Measurements from ENCODE around the gene FAM234B.
A peak's percentile ranks its signal among the peaks of the same experiment; 100 is the strongest.

FAM234B gene

DNA sequence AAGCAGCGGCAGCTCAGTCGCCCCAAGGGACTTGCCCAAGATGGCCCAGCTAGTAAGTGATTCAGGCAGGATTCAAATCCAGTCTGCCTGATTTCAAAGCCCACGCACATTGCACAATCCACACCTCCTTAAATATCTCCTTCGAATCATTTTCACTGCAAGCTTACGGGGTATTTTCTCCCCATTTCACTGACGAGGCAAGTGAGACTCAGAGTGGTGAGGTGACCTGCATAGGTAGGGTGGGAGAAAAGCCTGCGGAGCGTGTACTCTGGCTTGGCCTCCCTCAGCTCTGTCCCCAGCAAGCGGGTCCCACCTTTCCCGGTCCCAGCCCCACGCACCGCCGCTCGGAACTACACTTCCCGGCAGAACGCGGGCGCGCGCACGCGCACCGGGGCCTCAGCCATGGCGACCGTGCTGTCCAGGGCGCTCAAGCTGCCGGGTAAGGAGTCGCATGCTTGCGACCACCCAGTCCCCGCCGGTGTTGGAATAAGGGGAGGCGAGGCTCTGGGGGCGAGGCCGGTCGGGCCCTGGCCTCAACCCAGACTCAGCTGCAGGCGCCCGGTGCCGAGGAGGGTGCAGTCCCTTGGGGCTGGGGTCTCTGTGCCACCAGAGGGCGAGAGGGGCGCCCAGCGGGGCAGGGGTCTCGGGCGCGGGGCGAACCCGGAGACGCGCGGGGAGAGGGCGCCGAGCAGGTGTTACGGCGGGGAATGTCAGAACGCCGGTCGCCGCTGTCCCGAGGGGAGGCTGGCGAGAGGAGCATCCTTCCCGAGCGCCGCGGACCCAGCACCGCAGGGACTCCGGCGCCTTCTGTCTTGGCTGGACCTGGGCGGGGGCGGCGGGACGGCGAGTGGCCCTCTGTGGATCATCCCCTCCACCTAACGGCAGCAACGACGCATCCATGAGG is at the start of gene FAM234B:
FAM234B (plus strand) TSS at position 380 of the 904 bp plus-strand sequence; CDS start at position 403, 23 bp downstream.
- DNase-seq = peak; percentile 23

- DNase-seq = no peak
Measured at GRCh38 chr12:12995088-12995487, 49.1 kb upstream of the FAM234B start.

GRCh38 chr12:12996209-12996608 is 48.0 kb upstream of the FAM234B start:
- no peak for DNase-seq

DNA sequence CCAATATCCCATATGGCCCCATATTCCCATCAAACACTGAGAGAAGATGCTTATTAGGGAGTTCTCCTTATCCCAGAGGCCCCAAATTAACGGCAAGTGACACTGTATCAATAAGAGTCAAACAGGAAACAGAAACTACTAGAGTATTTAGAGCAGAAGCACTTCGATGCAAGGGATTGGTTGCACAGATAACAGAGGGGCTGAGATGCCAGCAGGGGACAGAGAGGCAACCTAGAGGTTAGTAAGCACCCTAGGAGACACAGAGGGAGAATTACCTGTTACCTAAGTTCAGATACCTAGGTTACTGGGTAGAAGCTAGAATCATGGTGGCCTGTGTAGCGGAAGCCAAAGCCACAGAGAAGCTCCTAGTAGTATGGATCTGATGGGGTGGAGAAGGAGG is 47.0 kb upstream of the FAM234B start:
- no peak for DNase-seq

DNA sequence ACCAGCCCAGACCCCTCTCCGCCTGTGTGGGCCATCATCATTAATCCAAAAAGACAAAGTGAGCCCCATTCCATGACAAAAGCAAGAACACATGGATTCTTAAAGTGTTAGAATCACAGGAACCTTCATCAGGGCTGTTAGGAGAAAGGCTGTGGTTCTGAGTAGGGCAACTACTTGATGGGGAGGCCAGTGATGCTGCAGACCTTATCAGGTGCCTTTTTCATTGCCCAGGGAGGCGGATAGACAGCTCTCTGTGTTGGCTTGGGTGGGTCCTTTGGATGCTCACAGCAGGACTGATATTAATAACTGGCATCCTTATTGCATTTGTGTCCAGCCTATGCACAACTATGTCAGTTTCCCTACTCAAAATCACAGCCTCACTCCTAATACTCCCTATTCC is 46.4 kb upstream of the FAM234B start:
- DNase-seq = no peak

DNA sequence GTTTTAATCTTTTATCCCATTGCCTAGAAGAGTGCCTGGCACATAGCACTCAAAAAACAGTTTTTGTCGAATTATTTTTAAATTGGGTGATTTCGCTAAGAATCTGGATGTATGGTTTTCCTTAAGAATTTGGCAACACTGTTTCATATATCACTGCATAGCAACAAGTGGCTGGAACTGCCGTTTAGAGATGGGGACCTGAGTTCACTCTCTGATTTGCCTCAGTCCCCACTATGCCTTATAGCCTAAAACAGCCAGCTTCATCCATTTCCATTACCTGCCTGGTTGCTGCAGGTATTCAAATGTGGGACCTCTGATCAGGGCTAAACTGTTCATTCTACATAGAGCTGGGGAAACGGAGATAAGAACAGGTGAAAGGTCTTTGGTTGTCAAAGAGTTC is 45.9 kb upstream of the FAM234B start:
- no peak for DNase-seq

- DNase-seq = no peak
Measured at GRCh38 chr12:12999271-12999958, 44.8 kb upstream of the FAM234B start.

DNA sequence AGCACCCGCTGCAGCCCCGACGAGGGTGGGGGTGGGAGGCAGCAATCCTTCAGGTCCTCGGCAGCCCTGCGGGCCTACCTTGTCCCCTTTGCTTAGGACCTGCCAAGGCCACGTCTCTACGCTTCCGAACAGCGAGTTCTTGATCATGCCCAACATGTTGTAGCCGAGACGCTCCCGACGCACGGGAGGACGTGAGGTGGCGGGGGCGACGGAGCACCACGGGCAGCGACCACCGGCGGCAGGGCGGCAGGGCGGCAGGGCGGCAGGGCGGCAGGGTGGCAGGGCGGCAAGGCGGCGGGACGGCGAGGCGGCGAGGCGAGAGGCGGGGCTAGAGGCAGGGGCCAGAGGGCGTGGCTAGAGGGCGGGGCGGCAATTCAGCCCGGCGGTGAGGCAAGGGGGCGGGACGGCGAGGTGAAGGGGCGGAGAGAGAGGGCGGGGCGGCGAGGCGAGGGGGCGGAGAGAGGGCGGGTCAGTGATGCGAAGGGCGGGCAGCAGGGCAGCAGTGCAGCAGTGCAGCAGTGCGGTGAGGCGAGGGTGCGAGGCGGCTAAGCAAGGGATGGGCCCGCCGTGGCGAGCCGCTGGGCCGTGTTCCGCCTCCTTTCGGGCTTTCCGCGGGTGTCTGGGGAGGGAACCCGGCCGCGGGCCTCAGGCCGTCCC is 44.1 kb upstream of the FAM234B start, which contains the start of gene HEBP1:
HEBP1 (minus strand) TSS at position 307 of the 657 bp plus-strand sequence; CDS start at position 156, 151 bp downstream.
- DNase-seq = no peak

DNA sequence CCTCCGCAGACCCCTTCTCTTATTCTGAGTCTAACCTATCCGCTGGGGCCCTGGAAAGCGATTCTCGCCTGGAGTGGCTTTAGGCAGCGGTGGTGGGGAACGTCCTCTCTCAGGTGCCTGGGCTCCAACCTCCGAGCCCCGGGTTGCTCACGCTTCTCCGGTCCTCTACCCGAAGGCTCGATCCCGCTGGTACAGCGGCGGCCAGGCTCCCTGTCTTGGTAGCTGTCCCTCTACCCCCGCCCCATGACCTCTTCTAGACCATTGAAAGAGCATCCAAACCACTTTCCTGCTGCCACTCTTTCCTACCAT is 43.6 kb upstream of the FAM234B start:
- DNase-seq = no peak

GRCh38 chr12:13000925-13001774 is 43.0 kb upstream of the FAM234B start:
- DNase-seq = no peak

GRCh38 chr12:13001775-13002040 is 42.5 kb upstream of the FAM234B start:
- DNase-seq = no peak

GRCh38 chr12:13002301-13003097 is 41.7 kb upstream of the FAM234B start:
- DNase-seq = no peak

- no peak for DNase-seq
Measured at GRCh38 chr12:13004361-13004760, 39.8 kb upstream of the FAM234B start.

GRCh38 chr12:13004986-13005385 is 39.2 kb upstream of the FAM234B start:
- no peak for DNase-seq

- no peak for DNase-seq
Measured at GRCh38 chr12:13005649-13006048, 38.5 kb upstream of the FAM234B start.

DNA sequence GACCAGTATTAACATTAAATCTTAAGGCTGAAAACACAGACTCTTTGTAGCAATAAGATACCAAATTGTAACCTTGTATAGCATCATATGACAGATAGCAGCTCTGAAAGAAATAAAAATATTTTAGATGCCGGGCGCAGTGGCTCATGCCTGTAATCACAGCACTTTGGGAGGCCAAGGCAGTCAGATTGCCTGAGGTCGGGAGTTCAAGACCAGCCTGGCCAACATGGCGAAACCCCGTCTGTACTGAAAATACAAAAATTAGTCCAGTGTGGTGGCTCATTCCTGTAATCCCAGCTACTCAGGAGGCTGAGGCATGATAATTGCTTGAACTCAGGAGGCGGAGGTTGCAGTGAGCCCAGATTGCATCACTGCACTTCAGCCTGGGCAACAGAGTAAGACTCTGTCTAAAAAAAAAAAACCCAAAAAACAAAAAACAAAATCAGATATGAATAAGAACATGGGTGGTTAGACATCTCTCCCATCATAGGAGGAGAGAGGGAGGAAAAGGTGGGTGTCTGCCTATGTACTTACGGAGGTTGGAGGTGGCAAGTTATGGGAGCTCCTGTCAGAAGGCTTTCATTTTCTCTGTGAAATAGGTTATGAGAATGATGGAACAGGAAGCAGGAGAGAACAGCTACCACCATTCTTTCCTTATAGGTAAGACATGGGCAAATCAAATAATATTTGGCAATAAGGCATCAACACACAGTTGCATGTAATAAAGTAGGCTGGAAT is 36.5 kb upstream of the FAM234B start:
- no peak for DNase-seq

DNA sequence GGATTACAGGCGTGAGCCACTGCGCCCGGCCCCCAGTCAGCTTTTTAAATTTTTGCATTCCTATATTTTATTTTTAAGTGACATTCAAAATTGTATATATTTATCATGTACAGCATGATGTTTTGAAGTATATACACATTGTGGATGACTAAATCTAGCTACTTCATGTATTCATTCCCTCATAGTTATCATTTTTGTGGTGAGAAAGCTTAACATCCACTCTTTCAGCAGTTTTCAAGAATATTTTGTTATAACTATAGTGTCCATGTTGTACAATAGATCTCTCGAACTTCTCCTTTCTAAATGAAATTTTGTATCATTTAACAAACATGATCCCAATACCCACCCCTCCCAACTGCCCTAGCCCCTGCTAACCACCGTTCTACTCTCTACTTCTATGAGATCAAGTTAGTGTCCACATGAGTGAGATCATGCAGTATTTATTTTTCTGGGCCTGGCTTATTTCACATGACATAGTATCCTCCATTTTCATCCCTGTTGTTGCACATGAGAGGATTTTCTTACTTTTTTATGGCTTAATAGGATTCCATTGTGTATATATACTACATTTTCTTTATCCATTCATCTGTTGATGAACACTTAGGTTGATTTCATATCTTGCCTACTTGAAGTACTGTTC is 35.3 kb upstream of the FAM234B start:
- DNase-seq = no peak

DNA sequence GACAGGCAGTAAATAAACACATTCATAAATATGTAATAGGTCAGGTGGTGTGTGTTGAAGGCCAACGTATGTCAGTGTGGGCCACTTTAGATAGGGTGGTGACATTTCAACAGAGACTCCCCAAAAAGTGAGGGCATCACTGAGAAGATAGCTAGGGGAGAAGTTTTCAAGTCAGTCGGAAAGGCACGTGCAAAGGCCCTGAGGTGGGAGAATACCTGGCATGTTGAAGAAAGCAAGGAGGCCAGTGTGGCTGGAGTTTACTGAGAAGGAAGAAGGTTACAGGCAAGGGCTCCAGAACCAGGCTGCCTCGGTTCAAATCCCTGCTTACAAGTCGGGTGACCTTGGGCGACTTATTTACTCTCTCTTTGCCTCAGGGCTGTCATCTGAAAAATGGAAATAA is 33.1 kb upstream of the FAM234B start:
- DNase-seq = no peak

DNA sequence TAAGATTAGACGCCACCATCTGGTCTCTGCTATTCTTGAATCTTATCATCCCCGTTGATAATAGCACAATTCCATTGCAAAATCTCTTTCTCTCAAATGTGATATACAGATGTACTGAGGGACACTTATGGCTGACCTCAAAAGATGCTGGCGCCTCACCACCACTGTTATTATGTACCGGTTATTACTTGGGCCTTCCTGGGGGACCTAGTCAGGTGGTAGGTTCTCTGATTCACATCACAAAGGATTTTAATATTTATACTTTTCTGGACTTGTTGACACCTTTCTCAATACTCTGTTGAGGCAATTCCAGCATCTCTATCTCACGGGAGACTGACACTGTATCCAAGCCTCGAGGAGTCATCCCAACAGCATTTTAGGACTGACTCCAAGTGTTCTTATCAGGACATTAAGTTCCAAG is 21.3 kb upstream of the FAM234B start:
- no peak for DNase-seq

DNA sequence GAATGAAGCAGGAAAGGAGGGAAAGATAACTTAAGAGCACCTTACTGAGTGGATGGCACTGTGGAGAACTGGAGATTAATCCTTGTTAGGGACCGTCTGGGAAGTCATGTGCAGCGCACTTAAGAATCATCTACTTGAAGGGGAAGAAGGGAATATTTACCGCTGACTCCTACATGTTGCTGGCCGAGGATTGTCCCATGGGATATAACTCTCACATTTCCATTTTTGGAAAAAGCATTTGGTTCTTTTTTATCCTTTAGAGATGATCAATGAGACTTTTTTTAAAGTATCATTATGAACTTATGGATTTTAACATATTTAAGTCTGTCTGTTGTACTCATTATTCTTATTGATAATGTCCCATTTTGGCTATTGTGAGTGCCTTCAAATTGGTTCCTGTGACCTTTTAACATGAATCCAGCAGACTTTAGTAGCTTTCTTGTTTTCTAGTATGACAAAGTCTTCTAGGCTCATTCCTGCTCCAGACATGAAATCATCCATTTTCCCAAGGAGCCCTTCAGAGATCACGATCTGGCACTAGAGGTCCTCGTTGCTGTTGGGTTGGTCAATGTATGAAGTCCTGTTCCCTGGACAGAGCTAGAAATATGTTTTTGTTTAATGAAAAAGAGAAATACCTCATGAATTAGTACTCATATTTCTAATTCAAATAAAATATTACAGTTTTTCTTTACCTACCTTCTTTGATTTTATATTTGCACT is 20.2 kb upstream of the FAM234B start:
- DNase-seq = no peak
